CD4-positive, alpha-beta T cell treated with Interleukin-21 for 1 hour (primary cell): ENCODE measurements around the gene FTCDNL1.

ENCODE experiments used
- DNase-seq: peaks from one replicate; pipeline ENCODE4 v3.0.0-alpha.2; 2020

FTCDNL1 gene

GRCh38 chr2:199778655-199779054 lies 72.3 kb downstream of the FTCDNL1 start:
- DNase-seq = no peak

DNA sequence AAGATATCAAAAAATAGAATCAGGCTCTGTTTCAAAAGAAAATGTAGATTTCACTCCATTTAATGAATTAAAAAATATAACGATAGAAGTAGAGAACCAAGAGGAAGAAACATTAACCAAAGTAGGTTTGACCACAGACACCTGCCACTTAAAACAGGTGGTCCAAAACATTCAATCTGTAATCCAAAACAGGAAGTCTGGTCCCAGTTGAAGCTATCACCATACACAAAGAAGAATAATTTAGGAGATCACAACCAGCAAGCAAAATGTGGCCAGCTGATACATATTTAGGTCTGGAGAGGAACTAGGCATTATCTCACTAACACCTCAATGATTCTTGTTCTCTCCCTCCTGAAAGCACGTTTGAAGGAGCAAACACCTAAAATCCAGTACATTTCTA lies 73.1 kb downstream of the FTCDNL1 start:
- DNase-seq = no peak

GRCh38 chr2:199777315-199777714 lies 73.7 kb downstream of the FTCDNL1 start:
- no peak for DNase-seq

DNA sequence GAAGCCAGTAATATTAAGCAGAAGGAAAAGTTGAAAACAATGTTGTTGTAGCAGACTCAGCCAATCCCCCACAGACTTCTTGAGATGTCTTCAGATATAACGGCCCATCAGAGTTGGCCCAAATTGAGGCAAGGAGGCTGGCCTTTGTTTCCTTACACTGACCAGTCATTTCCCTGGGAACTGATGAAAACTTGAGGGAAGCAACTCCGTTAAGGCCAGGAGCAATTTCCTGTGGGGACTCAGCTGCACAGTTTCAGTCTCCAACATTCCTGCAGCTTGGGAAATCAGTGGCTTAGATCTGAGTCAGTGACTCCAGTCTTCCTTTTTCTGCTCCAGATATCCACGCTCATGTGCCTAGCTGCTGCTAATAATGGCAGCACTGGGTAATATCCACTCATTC lies 75.7 kb downstream of the FTCDNL1 start:
- no peak for DNase-seq

GRCh38 chr2:199772035-199772976 lies 78.7 kb downstream of the FTCDNL1 start:
- DNase-seq = no peak

- no peak for DNase-seq
These were observed 80.3 kb downstream of the FTCDNL1 start for GRCh38 chr2:199770716-199771115.

DNA sequence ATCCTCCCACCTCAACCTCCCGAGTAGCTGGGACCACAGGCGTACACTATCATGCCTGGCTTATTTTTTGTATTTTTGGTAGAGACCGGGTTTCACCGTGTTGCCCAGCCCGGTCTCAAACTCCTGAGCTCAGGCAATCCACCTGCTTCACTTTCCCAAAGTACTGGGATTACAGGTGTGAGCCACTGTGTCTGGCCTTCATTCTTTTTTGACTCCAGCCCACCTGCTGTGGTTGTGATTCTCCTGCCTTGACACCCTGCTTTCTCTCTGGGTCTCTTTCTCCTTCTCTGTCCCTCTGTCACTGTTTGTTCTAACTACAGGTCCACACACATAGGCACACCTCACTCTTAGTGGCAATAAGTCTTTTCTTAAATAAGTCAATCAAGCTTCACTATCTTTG lies 85.3 kb downstream of the FTCDNL1 start:
- DNase-seq = no peak

DNA sequence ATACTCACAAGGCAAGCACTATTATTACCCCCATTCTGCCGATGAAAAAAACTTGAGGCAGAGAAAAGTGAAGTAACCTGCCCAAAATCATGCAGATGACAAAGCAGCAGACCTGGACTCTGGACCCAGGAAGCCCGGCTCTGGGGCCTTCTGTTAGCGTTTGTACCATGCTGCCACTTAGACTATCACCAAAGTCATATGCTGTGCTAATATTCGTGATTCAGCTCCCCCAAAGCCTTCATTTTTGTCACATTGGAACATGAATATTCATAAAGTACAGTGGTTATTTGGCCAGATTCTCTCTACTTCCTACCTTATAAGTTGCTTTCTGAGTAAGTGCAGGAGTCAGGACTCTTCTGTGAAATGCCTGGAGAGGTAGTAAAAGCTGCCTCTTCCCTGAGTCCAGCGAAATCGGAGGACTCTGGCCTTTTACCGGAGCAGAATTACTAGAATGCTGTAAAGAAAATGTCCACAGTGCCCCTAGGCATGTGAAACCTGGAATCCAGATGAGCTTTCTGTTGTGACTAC lies 86.7 kb downstream of the FTCDNL1 start:
- no peak for DNase-seq

DNA sequence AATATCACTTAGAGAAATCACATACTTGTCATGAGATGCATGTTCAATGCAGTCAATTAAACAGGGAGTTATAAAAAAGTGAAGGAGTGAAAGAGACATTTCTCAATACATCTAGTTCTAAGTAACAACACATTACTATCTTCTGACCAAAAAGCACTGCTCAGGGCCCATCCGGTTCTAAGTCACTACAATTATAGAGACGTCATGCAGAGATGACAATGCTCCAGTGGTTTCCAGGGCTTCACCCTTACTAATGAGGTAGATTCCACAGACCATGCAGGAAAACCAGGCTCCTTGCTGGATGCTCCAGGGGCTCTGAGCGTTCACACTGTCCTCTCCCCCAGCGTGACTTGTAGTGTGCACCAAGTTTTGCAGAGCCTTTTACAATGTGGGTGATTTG lies 88.0 kb downstream of the FTCDNL1 start:
- DNase-seq = no peak

DNA sequence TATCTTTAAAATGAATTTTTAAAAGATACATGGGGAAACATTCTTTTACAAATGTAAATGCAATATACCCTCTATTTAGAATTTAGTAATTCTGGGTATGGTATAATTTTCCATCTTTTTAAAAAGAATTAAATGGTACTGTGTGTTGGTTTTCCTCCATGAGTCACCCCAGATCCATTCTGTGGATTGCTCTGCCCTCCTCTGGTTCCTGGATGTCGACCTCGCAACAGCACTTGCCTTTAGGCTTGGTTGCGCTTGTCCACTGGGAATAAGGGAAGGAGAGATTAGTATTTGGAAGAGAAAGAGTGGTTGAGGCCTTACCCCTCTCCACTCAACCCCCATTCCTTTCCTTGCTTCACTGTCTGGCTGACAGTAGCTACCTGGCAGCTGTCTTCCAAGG lies 90.4 kb downstream of the FTCDNL1 start:
- no peak for DNase-seq

GRCh38 chr2:199757233-199757870 lies 93.6 kb downstream of the FTCDNL1 start:
- DNase-seq = no peak

DNA sequence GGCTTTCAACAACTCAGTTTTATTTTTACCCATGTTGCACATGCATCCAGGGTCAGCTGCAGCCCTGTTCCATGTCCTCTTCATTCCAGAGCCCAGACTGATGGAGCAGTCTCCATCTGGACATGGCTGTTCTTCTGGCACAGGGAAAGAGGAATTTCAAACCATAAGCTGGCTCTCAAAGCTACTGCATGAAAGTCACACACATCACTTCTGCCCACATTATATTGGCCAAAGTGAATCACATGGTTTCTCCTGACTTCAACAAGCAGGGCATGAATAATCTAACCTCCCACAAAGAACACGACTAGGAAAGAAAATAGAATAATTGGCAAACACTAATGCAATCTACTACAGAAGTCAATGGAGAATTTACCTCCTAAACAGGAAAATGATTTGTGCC lies 94.2 kb downstream of the FTCDNL1 start:
- DNase-seq = no peak

DNA sequence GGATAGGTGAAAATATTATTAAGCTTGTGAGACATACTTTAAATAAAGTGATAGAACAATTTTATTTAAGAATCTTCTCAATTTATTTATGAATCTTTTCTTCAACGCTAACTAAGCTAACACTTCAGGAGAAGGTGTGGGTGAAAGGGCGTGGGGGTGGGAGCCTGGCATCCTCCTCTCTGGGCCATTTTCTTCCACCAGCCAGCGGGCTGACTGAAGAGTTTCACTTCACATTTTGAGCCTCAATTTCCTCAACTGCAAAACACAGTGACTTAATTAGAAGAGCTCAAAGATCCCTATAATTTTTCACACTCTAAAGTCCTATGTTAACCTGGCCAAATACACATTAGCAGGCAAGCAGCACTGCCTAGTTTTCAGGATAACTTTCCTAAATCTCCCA lies 94.8 kb downstream of the FTCDNL1 start:
- no peak for DNase-seq

- DNase-seq = no peak
These were observed 96.2 kb downstream of the FTCDNL1 start for GRCh38 chr2:199754766-199755165.

- DNase-seq = no peak
These were observed 99.4 kb downstream of the FTCDNL1 start for GRCh38 chr2:199751492-199752120.

- no peak for DNase-seq
These were observed 101.4 kb downstream of the FTCDNL1 start for GRCh38 chr2:199749571-199749970.

DNA sequence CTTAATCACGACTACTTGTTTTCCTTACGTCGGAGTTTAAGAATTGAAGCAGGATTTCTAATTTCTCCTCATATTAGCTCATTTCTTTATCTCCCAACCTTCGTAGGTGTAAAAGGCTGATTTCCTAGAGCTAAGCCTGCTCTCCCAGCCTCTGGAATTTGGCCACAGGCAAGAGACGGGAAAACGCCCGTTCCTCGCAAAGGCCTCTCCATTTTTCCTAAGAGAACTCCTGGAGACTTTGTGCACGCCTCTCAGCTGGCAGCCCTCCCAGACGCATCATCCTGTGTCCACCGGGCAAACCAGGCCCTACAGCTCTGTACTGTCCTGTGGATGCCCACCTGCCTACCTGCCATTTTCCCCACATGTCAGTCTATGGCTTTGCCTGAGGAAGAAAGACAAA lies 106.3 kb downstream of the FTCDNL1 start:
- no peak for DNase-seq

GRCh38 chr2:199744260-199744659 lies 106.7 kb downstream of the FTCDNL1 start:
- no peak for DNase-seq

- no peak for DNase-seq
These were observed 107.4 kb downstream of the FTCDNL1 start for GRCh38 chr2:199743415-199744120.

DNA sequence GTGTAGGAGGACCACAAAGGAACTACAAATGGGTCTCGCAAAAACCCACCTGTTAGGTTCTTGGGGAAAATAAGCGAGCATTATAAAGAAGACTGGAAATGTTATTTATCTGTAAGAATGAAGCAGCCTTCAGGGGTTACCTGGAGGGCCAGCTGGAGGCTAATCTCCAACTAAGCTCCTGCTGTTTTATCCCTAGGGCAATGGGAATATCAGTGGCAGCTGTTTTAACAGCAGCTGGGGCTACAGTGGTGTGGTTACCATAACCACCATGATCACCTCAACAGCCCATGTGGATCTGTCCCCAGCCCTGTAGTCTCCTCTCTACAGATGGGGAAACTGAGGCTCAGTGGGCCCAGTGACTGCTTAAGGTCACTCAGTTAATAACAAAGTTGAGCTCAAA lies 108.1 kb downstream of the FTCDNL1 start:
- DNase-seq = no peak

GRCh38 chr2:199740111-199740428 lies 110.9 kb downstream of the FTCDNL1 start:
- no peak for DNase-seq

DNA sequence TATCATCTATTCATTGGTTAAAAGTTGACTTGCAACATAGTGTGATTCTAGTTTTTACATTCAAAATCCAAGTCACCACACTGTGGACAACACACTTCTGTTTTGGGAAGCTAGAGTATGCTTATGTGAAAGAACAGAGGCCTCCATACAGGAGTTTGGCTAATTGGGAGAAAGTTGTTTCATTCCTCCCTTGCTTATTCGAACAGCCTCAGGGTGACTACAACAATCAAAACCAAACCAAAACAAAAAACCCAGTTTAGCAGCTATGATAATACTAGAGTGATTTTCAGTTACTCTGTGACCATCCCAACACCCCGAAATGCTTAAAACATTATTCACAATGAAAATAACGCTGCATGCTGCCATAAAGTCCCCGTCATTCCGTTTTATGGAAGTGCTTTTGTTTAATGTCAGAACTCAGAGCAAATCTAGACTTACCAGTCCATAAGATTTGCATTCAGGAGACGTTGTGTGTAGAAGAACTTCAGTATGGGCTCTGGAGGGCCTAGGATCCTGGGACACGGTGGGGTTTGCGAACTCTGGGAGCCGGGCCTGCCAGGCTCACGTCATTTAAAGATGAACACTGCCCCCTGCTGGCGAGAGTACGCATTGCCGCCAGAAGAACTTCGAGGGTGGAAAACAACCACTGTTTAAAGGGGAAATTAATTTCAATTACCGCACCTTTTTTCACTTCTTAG lies 111.4 kb downstream of the FTCDNL1 start:
- peak; percentile 50 for DNase-seq
